Epithelial cell of proximal tubule (primary cell): ENCODE measurements around the gene ZP3. TPM values are rescaled to one million over a fixed set of nuclear protein-coding genes. Genes with fewer than 3 reads are reported as not detected.
"Not testable (repeated sequence)": the region's sequence is repeated elsewhere in the genome, so short reads cannot be mapped to it uniquely, and the experiment has no call there.

Source experiments
- DNase-seq: peaks from one replicate; pipeline ENCODE4 v3.0.0-alpha.2; 2011; ENCODE audit warnings: low read depth
- H3K4me3 ChIP-seq: 2 replicates; pipeline ENCODE4 v1.5.1; 2011; ENCODE audit warnings: low read depth, mild to moderate bottlenecking, low read length
- CTCF ChIP-seq: conservative IDR thresholded peaks from 2 replicates; pipeline ENCODE4 v1.5.1; 2012; ENCODE audit warnings: low read depth, mild to moderate bottlenecking, low read length
- total RNA-seq: library from RNA; depleted of rRNA; stranded (reverse); fragments of >200 nt; gene quantifications from 2 replicates; pipeline ENCODE4 v1.2.3, GENCODE V29; 2015

The ZP3 gene
- total RNA-seq, 1 donor from 2014 or later: 4.7 TPM

GRCh38 chr7:76395965-76396726, 28.6 kb upstream of the ZP3 start:
- no peak for DNase-seq
- TF ChIP-seq CTCF: no peak

GRCh38 chr7:76396864-76397263, 27.9 kb upstream of the ZP3 start:
- peak overlapping the region; percentile 52 for H3K4me3 ChIP-seq
- no peak for TF ChIP-seq CTCF
- DNase-seq: no peak

More at GRCh38 chr7:76395965-76396726, 28.6 kb upstream of the ZP3 start:
- no peak overlapping the region for H3K4me3 ChIP-seq

DNA sequence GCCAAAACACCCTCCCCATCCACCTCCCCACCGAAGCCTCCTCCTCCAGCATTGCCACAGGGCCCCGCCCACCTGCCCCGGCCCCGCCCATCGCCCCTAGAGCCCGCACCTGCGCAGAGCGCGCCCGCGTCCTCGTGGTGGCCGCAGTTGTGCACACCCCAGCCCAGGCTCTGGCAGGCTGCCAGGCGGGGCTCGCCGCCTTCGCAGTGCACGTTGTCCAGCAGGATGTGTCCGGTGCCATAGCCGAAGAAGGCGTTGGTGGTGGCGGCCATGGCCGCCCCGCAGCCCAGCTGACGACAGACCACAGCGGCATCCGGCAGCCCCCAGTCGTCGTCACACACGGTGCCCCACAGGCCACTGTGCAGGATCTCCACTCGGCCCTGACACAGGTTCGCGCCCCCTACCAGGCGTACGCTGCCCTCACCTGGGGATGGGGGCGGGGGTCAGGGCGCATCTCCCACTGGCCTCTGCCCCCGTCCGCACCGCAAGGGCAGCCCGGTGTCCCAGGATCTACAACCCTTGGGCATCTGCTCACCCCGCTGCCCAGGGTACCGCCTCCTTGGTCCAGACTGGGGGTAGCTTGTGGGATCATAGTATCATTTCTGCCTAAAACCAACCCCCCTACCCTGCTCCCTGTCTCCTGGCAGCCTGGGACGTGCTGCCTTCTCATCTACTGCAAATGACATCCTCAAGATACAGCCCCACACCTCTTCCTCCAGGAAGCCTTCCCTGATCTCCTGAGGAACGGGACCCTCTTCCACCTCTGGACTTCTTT, 27.2 kb upstream of the ZP3 start:
- no peak for DNase-seq
- H3K4me3 ChIP-seq: peak overlapping the region; percentile 52
- TF ChIP-seq CTCF: no peak

DNA sequence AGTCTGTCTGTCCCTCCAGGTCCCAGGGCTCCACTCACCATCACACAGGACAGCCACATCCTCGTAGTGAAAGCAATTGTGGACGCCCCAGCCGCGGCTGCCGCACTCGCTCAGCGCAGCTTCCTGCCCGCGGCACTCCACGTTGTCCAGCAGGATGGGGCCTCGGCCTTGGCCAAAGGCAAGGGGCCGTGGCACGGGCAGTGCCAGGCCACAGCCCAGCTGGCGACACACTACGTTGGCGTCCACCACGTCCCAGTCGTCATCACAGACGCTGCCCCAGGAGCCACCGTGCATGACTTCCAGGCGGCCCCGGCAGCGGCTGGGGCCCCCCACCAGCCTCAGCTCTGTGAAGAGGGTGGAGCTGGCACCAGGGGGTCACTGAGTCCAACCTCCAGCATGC, 24.5 kb upstream of the ZP3 start:
- TF ChIP-seq CTCF: no peak

GRCh38 chr7:76403097-76403496, 21.7 kb upstream of the ZP3 start:
- not testable (repeated sequence) for DNase-seq, H3K4me3 ChIP-seq

More for the DNA sequence above, 24.5 kb upstream of the ZP3 start:
- DNase-seq: no peak
- no peak overlapping the region for H3K4me3 ChIP-seq

GRCh38 chr7:76403780-76404494, 20.8 kb upstream of the ZP3 start:
- DNase-seq: no peak
- H3K4me3 ChIP-seq: no peak overlapping the region
- no peak for TF ChIP-seq CTCF

- H3K4me3 ChIP-seq: no peak overlapping the region
- no peak for TF ChIP-seq CTCF
- no peak for DNase-seq
Measured at GRCh38 chr7:76405738-76406137, 19.0 kb upstream of the ZP3 start.
